ENCODE data around the gene SHANK3. TPM values are rescaled to one million over a fixed set of nuclear protein-coding genes. Genes with fewer than 3 reads are reported as not detected.

The SHANK3 gene
- total RNA-seq, 1 donor from 2014 or later, result not detected

GRCh38 chr22:50702821-50703725 is 30.4 kb downstream of the SHANK3 start:
- TF ChIP-seq CTCF (IDR thresholded peaks at IDR 0.05), result no peak
- Mint-ChIP-seq H3K9me3 (no peaks in the 10 kb centered on the region), H3K27ac (no peak overlapping the region), H3K4me1 (no peaks in the 10 kb centered on the region), H3K4me3 (no peak overlapping the region), H3K27me3 (peaks cover 9% of the 10 kb centered on the region), H3K36me3 (ENCODE audit: low read depth) (no peaks in the 10 kb centered on the region)
- ATAC-seq (ENCODE audit: low read depth), result no peak
- DNase-seq, result no peak
- ChIA-PET POLR2A (no interaction called here), CTCF (no interaction called here)
- intact Hi-C loops (cut with micrococcal nuclease), result no loop called here

- H3K27ac Mint-ChIP-seq, result no peak overlapping the region
- ATAC-seq (ENCODE audit: low read depth) (no peak), DNase-seq (no peak)
- no peak for TF ChIP-seq CTCF (IDR thresholded peaks at IDR 0.05)
- no peaks in the 10 kb centered on the region for H3K4me1 Mint-ChIP-seq
- ChIA-PET POLR2A (no interaction called here), CTCF (no interaction called here)
- H3K9me3 Mint-ChIP-seq, result no peaks in the 10 kb centered on the region
- intact Hi-C loops (cut with micrococcal nuclease), result no loop called here
- H3K36me3 Mint-ChIP-seq (ENCODE audit: low read depth), result no peaks in the 10 kb centered on the region
- peaks cover 6% of the 10 kb centered on the region for H3K27me3 Mint-ChIP-seq
- no peak overlapping the region for H3K4me3 Mint-ChIP-seq
Measured at GRCh38 chr22:50703726-50704509, 31.3 kb downstream of the SHANK3 start.

GRCh38 chr22:50704510-50705218 is 32.0 kb downstream of the SHANK3 start:
- no peaks in the 10 kb centered on the region for H3K9me3 Mint-ChIP-seq
- no peak overlapping the region for H3K4me3 Mint-ChIP-seq
- DNase-seq, result no peak
- CTCF ChIA-PET, result no interaction called here
- no peak for ATAC-seq (ENCODE audit: low read depth)
- no peak overlapping the region for H3K27ac Mint-ChIP-seq
- TF ChIP-seq CTCF (IDR thresholded peaks at IDR 0.05), result no peak
- no peaks in the 10 kb centered on the region for H3K36me3 Mint-ChIP-seq (ENCODE audit: low read depth)
- peaks cover 6% of the 10 kb centered on the region for H3K27me3 Mint-ChIP-seq
- intact Hi-C loops (cut with micrococcal nuclease), result no loop called here
- no peaks in the 10 kb centered on the region for H3K4me1 Mint-ChIP-seq
- POLR2A ChIA-PET, result no interaction called here

GRCh38 chr22:50705219-50705691 is 32.6 kb downstream of the SHANK3 start:
- CTCF ChIA-PET, result no interaction called here
- H3K27ac Mint-ChIP-seq, result no peak overlapping the region
- DNase-seq, result no peak
- no peak for TF ChIP-seq CTCF (IDR thresholded peaks at IDR 0.05)
- no peaks in the 10 kb centered on the region for H3K4me1 Mint-ChIP-seq
- no peak overlapping the region for H3K4me3 Mint-ChIP-seq
- intact Hi-C loops (cut with micrococcal nuclease), result no loop called here
- H3K27me3 Mint-ChIP-seq, result peaks cover 6% of the 10 kb centered on the region
- POLR2A ChIA-PET, result no interaction called here
- no peaks in the 10 kb centered on the region for H3K36me3 Mint-ChIP-seq (ENCODE audit: low read depth)
- no peak for ATAC-seq (ENCODE audit: low read depth)
- no peaks in the 10 kb centered on the region for H3K9me3 Mint-ChIP-seq
